KMS-11 (cell line): ENCODE data around the gene ZNF683.

Source experiments
- H2AFZ ChIP-seq: fragments of 200-600 bp; sonication (generic); 2 replicates; pipeline ENCODE4 v1.6.1; 2016; ENCODE audit warnings: antibody characterized with exemption, mixed run types, low read depth
- H3K27ac ChIP-seq: fragments of 200-600 bp; sonication (generic); 2 replicates; pipeline ENCODE4 v1.6.1; 2016; ENCODE audit warnings: mild to moderate bottlenecking, mixed run types
- H3K27me3 ChIP-seq: fragments of 200-600 bp; sonication (generic); 2 replicates; pipeline ENCODE4 v1.6.1; 2017; ENCODE audit warnings: mild to moderate bottlenecking, low read depth, mixed run types, moderate library complexity; ENCODE audit not compliant: insufficient read depth
- H3K36me3 ChIP-seq: fragments of 200-600 bp; sonication (generic); 2 replicates; pipeline ENCODE4 v1.6.1; 2017; ENCODE audit warnings: mild to moderate bottlenecking, mixed run types; ENCODE audit not compliant: insufficient read depth
- H3K4me1 ChIP-seq: fragments of 200-600 bp; sonication (generic); 2 replicates; pipeline ENCODE4 v1.6.1; 2016; ENCODE audit warnings: mild to moderate bottlenecking, low read depth, mixed run types; ENCODE audit not compliant: poor library complexity, severe bottlenecking
- H3K4me2 ChIP-seq: fragments of 200-600 bp; sonication (generic); 2 replicates; pipeline ENCODE4 v1.7.0; 2016; ENCODE audit warnings: mild to moderate bottlenecking, mixed run types
- H3K4me3 ChIP-seq: fragments of 200-600 bp; sonication (generic); IDR thresholded peaks from 2 replicates; pipeline ENCODE4 v1.6.1; 2017; ENCODE audit warnings: low read depth, low read length, mixed read lengths; ENCODE audit not compliant: insufficient read depth
- H3K79me2 ChIP-seq: fragments of 200-600 bp; sonication (generic); 2 replicates; pipeline ENCODE4 v1.6.1; 2016; ENCODE audit warnings: low read depth, mixed run types; ENCODE audit not compliant: insufficient read depth
- H3K9ac ChIP-seq: fragments of 200-600 bp; sonication (generic); 2 replicates; pipeline ENCODE4 v1.6.1; 2016; ENCODE audit warnings: mild to moderate bottlenecking, mixed run types
- H4K20me1 ChIP-seq: fragments of 200-600 bp; sonication (generic); 2 replicates; pipeline ENCODE4 v1.6.1; 2016; ENCODE audit warnings: mild to moderate bottlenecking, mixed run types; ENCODE audit not compliant: insufficient read depth
- TF ChIP-seq, protein P1 (sequence below): fragments of 200-600 bp; sonication (generic); conservative IDR thresholded peaks from 2 replicates; pipeline ENCODE4 v1.6.1; 2017; ENCODE audit warnings: low read depth, mild to moderate bottlenecking, antibody characterized with exemption, low read length, moderate library complexity, mixed read lengths

The ZNF683 gene

DNA sequence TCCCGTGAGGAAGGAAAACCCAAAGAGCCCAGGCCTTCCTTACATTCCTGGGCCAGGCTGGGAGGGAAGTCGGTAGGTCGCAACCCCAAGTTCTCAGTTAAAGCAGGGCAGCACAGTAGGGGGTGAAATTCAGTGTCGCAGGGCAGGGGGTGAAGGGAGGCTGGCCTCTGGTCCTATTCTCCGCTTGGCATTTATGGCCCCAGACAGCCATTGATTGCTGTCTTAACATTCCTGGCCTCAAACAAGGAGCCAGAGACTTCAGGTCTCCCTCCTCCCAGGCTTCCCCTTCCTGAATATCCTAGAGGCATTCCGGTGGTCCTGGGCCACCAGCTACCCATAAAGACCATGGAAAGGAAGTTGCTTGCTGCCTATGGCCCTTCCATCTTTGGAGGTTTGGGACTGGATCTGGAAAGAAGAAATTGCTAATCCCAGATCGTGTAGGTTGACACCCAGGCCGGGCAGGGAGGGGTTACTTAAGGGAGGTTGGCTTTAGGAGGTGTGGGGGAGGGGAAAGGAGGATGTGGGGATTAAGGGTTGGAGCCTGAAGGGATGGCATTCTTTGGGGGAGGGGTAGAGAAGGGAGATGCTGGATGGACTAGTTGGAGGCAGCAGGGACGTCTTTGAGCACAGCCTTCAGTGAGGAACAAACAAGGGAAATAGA is 39.8 kb upstream of the ZNF683 start:
- H3K9ac ChIP-seq: no peak overlapping the region
- no peak overlapping the region for H3K4me2 ChIP-seq
- peaks cover 59% of the 10 kb centered on the region for H3K27me3 ChIP-seq
- H3K79me2 ChIP-seq: no peaks in the 10 kb centered on the region
- no peaks in the 10 kb centered on the region for H3K36me3 ChIP-seq
- no peaks in the 10 kb centered on the region for H3K4me1 ChIP-seq
- H3K27ac ChIP-seq: no peak overlapping the region
- TF ChIP-seq, protein P1, sequence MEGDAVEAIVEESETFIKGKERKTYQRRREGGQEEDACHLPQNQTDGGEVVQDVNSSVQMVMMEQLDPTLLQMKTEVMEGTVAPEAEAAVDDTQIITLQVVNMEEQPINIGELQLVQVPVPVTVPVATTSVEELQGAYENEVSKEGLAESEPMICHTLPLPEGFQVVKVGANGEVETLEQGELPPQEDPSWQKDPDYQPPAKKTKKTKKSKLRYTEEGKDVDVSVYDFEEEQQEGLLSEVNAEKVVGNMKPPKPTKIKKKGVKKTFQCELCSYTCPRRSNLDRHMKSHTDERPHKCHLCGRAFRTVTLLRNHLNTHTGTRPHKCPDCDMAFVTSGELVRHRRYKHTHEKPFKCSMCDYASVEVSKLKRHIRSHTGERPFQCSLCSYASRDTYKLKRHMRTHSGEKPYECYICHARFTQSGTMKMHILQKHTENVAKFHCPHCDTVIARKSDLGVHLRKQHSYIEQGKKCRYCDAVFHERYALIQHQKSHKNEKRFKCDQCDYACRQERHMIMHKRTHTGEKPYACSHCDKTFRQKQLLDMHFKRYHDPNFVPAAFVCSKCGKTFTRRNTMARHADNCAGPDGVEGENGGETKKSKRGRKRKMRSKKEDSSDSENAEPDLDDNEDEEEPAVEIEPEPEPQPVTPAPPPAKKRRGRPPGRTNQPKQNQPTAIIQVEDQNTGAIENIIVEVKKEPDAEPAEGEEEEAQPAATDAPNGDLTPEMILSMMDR: no peak
- no peak overlapping the region for H2AFZ ChIP-seq
- no peak overlapping the region for H3K4me3 ChIP-seq
- H4K20me1 ChIP-seq: no peaks in the 10 kb centered on the region

DNA sequence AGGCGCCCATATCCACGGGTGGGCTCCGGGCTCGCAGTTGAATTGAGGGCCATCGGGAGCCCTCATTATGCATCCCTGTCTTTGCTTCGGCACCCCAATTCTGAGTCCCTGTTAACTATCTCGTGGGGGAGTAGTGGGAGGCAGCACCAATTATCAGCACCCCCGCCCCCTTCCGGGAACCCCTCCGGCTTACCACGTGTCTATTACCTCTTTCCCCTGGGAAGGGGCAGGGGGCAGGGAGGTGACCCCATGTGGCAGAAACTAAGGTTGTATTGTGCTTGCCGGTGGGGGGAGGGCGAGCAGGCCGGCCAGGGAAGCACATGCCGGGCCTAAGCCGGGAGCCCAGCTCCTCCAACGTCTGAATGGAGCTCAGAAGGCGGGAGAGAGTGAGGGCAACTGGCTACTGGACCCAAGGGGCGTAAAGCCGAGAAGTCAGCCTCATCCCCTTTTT is 39.1 kb upstream of the ZNF683 start:
- H3K4me2 ChIP-seq: no peak overlapping the region
- H4K20me1 ChIP-seq: no peaks in the 10 kb centered on the region
- H3K4me1 ChIP-seq: no peaks in the 10 kb centered on the region
- TF ChIP-seq, protein P1: no peak
- H3K9ac ChIP-seq: no peak overlapping the region
- H3K27me3 ChIP-seq: peaks cover 62% of the 10 kb centered on the region
- no peak overlapping the region for H2AFZ ChIP-seq
- H3K27ac ChIP-seq: no peak overlapping the region
- H3K79me2 ChIP-seq: no peaks in the 10 kb centered on the region
- no peak overlapping the region for H3K4me3 ChIP-seq
- H3K36me3 ChIP-seq: no peaks in the 10 kb centered on the region

DNA sequence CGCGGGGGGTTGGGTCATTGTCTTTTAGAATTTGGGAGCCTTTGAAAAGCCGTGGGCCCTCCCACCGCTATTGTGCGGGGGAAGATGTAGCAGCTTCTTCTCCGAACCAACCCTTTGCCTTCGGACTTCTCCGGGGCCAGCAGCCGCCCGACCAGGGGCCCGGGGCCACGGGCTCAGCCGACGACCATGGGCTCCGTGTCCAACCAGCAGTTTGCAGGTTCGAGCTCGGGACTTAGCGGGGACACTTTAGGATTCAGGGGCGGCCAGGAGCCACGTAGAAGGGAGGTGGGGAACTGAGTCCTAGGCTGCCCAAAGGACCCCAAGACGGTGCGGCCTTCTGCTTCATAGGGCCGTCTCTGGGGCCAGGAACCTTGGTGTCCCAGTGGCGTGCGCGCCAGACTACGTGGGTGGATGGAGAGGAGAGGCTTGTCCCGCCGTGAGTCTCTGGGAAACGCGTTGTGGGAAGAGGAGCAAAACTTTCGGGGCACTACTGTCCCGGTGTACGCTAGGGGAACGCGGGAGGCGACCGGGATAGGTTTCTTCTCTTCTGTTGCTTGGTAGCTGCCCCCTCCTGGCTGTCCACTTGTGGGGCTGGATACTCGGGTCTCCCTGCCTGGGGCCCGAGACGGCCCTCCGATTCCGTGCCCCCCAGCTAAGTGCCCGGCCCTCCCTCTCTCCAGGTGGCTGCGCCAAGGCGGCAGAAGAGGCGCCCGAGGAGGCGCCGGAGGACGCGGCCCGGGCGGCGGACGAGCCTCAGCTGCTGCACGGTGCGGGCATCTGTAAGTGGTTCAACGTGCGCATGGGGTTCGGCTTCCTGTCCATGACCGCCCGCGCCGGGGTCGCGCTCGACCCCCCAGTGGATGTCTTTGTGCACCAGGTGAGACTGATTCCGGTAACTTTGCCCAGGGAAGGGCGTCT is 38.4 kb upstream of the ZNF683 start, which contains the start of gene LIN28A:
LIN28A (plus strand) TSS at position 112 of the 918 bp plus-strand sequence; CDS start at position 187, 75 bp downstream.
- Histone ChIP-seq H3K9ac (no peak within 1 kb of the TSS), H3K4me1 (no peaks in the 10 kb centered on the region), H3K4me2 (no peak within 1 kb of the TSS), H3K27me3 (peaks cover 66% of the 10 kb centered on the region), H3K79me2 (no peaks in the 10 kb centered on the region), H3K4me3 (no peak within 1 kb of the TSS), H4K20me1 (no peaks in the 10 kb centered on the region), H2AFZ (no peak within 1 kb of the TSS), H3K36me3 (no peaks in the 10 kb centered on the region), H3K27ac (no peak within 1 kb of the TSS)
- TF ChIP-seq, protein P1: no peak

DNA sequence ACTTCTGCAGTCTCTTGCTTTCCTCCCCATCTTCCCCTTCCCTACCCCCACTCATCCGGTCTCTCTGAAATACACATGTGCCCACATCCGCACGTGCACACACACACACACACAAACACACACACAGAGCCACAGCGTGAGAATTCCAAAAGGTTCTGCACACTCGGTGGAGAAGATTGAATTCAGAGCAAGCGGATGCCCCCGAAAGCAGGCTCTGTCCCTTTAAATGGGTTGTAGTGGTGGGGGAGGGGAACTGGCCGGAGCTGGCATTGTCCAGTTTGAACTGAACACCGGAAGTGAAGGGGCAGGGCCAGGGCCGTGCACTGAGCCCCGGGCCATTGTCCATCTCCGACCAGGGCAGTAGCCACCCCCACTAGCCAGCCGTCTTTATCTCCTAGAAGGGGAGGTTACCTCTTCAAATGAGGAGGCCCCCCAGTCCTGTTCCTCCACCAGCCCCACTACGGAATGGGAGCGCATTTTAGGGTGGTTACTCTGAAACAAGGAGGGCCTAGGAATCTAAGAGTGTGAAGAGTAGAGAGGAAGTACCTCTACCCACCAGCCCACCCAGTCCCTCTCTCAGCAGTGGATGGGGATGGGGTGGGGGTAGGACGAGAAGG is 36.7 kb upstream of the ZNF683 start:
- H3K9ac ChIP-seq: no peak overlapping the region
- H3K4me3 ChIP-seq: no peak overlapping the region
- no peaks in the 10 kb centered on the region for H3K4me1 ChIP-seq
- H3K27me3 ChIP-seq: peaks cover 63% of the 10 kb centered on the region
- no peak overlapping the region for H2AFZ ChIP-seq
- H3K4me2 ChIP-seq: no peak overlapping the region
- H3K36me3 ChIP-seq: no peaks in the 10 kb centered on the region
- H3K27ac ChIP-seq: no peak overlapping the region
- H4K20me1 ChIP-seq: no peaks in the 10 kb centered on the region
- no peaks in the 10 kb centered on the region for H3K79me2 ChIP-seq
- TF ChIP-seq, protein P1: no peak
